Endothelial cell (in vitro differentiated cells): ENCODE data around the gene UBA5. TPM values are rescaled to one million over a fixed set of nuclear protein-coding genes. Genes with fewer than 3 reads are reported as not detected.

ENCODE experiments used
- DNase-seq: peaks from one replicate; pipeline ENCODE4 v3.0.0; 2021; ENCODE audit warnings: low spot score
- H3K27ac Mint-ChIP-seq: one replicate; pipeline ENCODE4 v1.8.0; 2021; ENCODE audit warnings: mixed read lengths, inconsistent platforms; ENCODE audit not compliant: unreplicated experiment
- H3K27me3 Mint-ChIP-seq: one replicate; pipeline ENCODE4 v1.8.0; 2021; ENCODE audit warnings: mild to moderate bottlenecking, moderate library complexity, mixed read lengths, inconsistent platforms; ENCODE audit not compliant: unreplicated experiment
- H3K36me3 Mint-ChIP-seq: one replicate; pipeline ENCODE4 v1.8.0; 2021; ENCODE audit warnings: mild to moderate bottlenecking, low read depth, mixed read lengths, inconsistent platforms; ENCODE audit not compliant: unreplicated experiment
- H3K4me1 Mint-ChIP-seq: one replicate; pipeline ENCODE4 v1.8.0; 2021; ENCODE audit warnings: mild to moderate bottlenecking, mixed read lengths, inconsistent platforms; ENCODE audit not compliant: unreplicated experiment
- H3K4me3 Mint-ChIP-seq: one replicate; pipeline ENCODE4 v1.8.0; 2021; ENCODE audit warnings: mild to moderate bottlenecking, mixed read lengths, inconsistent platforms; ENCODE audit not compliant: unreplicated experiment
- H3K9me3 Mint-ChIP-seq: one replicate; pipeline ENCODE4 v1.8.0; 2021; ENCODE audit warnings: mixed read lengths, inconsistent platforms; ENCODE audit not compliant: unreplicated experiment
- total RNA-seq: library from RNA; stranded (reverse); fragmentation: NEBNext Ultra II Directional; extraction: Animal tissue kit (Norgen Biotek cat#: 25700); gene quantifications from one replicate; pipeline ENCODE4 v1.2.1, GENCODE V29; 2021; ENCODE audit not compliant: unreplicated experiment
- TF ChIP-seq, protein P1 (sequence below): fragments of 200-600 bp; sonication (generic); IDR thresholded peaks from one replicate; pipeline ENCODE4 v1.5.0; 2021; ENCODE audit warnings: antibody characterized with exemption; ENCODE audit not compliant: unreplicated experiment

UBA5 gene
- total RNA-seq, 1 donor from 2014 or later: 53.5 TPM

DNA sequence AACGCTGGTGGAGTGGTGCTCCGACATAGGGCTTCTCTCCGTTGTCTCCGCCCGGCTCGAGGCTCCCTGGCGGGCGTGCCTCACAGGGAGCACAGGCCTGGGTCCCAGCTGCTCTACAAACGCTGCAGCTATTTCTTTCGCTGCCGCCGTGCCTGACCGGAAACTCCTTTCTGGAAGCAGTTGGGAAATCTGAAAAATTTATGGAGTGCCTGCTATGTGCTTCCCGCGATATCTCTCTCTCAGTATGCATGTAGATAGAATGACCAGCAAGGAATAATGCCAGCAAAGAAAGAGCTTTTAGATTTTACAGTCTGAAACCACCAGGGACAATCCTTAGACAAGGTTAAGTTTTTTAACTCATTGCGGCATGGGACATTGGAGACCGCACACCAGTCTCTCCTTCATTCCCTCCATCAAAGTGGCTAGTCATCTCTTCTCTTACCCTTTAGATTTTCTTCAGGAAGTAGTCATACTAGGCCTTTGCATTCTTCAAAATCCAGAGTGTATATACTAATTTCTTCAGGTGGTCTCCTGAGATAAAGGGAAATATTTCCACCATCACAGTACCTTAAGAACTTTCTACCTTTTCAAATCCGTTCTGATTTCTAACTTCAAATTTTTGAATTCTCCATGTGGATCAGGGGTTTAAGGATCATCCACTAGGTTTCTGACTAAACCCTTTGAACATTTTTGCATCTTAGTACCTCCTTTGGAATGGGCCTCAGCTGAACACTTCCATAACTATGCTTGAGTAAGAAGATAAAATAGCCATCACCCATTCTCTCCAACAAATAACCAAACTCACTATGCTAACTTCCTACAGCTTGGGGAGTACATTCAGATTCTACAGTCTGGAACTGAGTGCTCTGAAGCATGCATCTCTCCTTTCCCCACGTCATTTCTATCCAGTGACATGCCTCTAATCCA lies 63.2 kb downstream of the UBA5 start:
- peak overlapping the region; percentile 84 for H3K27ac Mint-ChIP-seq
- H3K4me3 Mint-ChIP-seq: peak overlapping the region; percentile 91
- H3K4me1 Mint-ChIP-seq: peaks cover 19% of the 10 kb centered on the region
- H3K27me3 Mint-ChIP-seq: peaks cover 12% of the 10 kb centered on the region
- no peaks in the 10 kb centered on the region for H3K9me3 Mint-ChIP-seq
- TF ChIP-seq, protein P1, sequence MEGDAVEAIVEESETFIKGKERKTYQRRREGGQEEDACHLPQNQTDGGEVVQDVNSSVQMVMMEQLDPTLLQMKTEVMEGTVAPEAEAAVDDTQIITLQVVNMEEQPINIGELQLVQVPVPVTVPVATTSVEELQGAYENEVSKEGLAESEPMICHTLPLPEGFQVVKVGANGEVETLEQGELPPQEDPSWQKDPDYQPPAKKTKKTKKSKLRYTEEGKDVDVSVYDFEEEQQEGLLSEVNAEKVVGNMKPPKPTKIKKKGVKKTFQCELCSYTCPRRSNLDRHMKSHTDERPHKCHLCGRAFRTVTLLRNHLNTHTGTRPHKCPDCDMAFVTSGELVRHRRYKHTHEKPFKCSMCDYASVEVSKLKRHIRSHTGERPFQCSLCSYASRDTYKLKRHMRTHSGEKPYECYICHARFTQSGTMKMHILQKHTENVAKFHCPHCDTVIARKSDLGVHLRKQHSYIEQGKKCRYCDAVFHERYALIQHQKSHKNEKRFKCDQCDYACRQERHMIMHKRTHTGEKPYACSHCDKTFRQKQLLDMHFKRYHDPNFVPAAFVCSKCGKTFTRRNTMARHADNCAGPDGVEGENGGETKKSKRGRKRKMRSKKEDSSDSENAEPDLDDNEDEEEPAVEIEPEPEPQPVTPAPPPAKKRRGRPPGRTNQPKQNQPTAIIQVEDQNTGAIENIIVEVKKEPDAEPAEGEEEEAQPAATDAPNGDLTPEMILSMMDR: no peak
- H3K36me3 Mint-ChIP-seq: no peaks in the 10 kb centered on the region
- DNase-seq: no peak

DNA sequence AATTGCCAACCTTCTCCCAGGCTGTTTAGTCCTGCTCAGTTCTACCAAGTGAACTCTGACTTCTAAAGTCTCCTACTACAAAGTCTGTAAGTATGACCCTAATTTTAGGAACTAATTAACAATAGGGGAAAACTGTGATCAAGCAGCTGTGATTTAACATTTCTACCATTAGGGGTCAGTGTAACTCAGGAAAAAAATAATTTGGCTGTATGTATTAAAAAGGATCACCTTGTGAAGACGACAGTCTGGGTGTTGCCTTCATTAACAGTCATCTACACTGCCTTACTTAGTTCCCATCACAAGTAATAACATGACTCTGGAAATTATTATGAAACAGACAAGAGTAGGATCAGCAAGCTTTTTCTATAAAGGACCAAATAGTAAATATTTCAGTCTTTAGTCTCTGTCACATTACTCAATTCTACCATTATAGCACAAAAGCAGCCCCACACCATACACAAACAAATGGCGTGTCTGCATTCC lies 66.3 kb downstream of the UBA5 start:
- Mint-ChIP-seq H3K27ac (no peak overlapping the region), H3K4me3 (no peak overlapping the region), H3K4me1 (peaks cover 7% of the 10 kb centered on the region), H3K27me3 (peaks cover 10% of the 10 kb centered on the region), H3K9me3 (no peaks in the 10 kb centered on the region), H3K36me3 (no peaks in the 10 kb centered on the region)
- no peak for DNase-seq
- TF ChIP-seq, protein P1: peak; percentile 93

Other genes with a start within 250 kb of the UBA5 start
- 50.4 TPM for gene DNAJC13, start 242.8 kb upstream of the UBA5 start, total RNA-seq
- not detected for gene ACKR4, start 63.1 kb upstream of the UBA5 start, total RNA-seq
- 20.0 TPM for gene ACAD11, start 520 bp upstream of the UBA5 start, total RNA-seq
- 30.0 TPM for gene NPHP3, start 62.1 kb downstream of the UBA5 start, total RNA-seq